Immature natural killer cell (primary cell): Measurements from ENCODE around the gene PCNX2. TPM values are rescaled to one million over a fixed set of nuclear protein-coding genes. Genes with fewer than 3 reads are reported as not detected.

Experiments
- DNase-seq, 3 donors: peaks; one replicate each; pipeline ENCODE4 v3.0.0; 2022; ENCODE audit warnings: mixed read lengths in 1 of 3
- H3K27ac Mint-ChIP-seq, 6 donors: one replicate each; pipeline ENCODE4 v1.8.0; 2020; ENCODE audit warnings: mixed read lengths in 6 of 6, mild to moderate bottlenecking in 5 of 6, inconsistent platforms in 4 of 6, moderate library complexity in 3 of 6
- H3K27me3 Mint-ChIP-seq, 3 donors: one replicate each; pipeline ENCODE4 v1.8.0; 2020 to 2021; ENCODE audit warnings: low read depth in 3 of 3, mild to moderate bottlenecking in 3 of 3, mixed read lengths in 3 of 3, moderate library complexity in 3 of 3, inconsistent platforms in 1 of 3
- H3K36me3 Mint-ChIP-seq, 3 donors: one replicate each; pipeline ENCODE4 v1.8.0; 2020; ENCODE audit warnings: mixed read lengths in 3 of 3, inconsistent platforms in 2 of 3, mild to moderate bottlenecking in 2 of 3
- H3K4me1 Mint-ChIP-seq, 2 donors: one replicate each; pipeline ENCODE4 v1.8.0; 2020; ENCODE audit warnings: inconsistent platforms in 2 of 2, mild to moderate bottlenecking in 2 of 2, mixed read lengths in 2 of 2, moderate library complexity in 1 of 2
- H3K4me3 Mint-ChIP-seq, 5 donors: one replicate each; pipeline ENCODE4 v1.8.0; 2020; ENCODE audit warnings: mild to moderate bottlenecking in 5 of 5, mixed read lengths in 5 of 5, inconsistent platforms in 3 of 5, moderate library complexity in 3 of 5
- H3K9me3 Mint-ChIP-seq, 6 donors: one replicate each; pipeline ENCODE4 v1.8.0; 2020; ENCODE audit warnings: mild to moderate bottlenecking in 6 of 6, mixed read lengths in 6 of 6, inconsistent platforms in 4 of 6, moderate library complexity in 3 of 6
- polyA plus RNA-seq, 3 donors: library from polyadenylated mRNA; unstranded; fragments of 300-500 nt; fragmentation: Illumina TruSeq; gene quantifications; one replicate each; pipeline ENCODE4 v1.2.3, GENCODE V29; 2021

The PCNX2 gene
- polyA plus RNA-seq, 3 donors from 2014 or later, result 1.1 to 2.6 TPM; not detected in 1

GRCh38 chr1:233024199-233024598 is 271.3 kb downstream of the PCNX2 start:
- DNase-seq, result no peak
- Mint-ChIP-seq H3K4me3 (no peak overlapping the region), H3K27ac (no peak overlapping the region), H3K9me3 (no peaks in the 10 kb centered on the region), H3K4me1 (peaks cover 0 to 2% of the 10 kb centered on the region in 2 donors), H3K27me3 (peaks cover 0 to 5% (median 4%) of the 10 kb centered on the region in 3 donors), H3K36me3 (peaks cover 4 to 12% (median 4%) of the 10 kb centered on the region in 3 donors)

DNA sequence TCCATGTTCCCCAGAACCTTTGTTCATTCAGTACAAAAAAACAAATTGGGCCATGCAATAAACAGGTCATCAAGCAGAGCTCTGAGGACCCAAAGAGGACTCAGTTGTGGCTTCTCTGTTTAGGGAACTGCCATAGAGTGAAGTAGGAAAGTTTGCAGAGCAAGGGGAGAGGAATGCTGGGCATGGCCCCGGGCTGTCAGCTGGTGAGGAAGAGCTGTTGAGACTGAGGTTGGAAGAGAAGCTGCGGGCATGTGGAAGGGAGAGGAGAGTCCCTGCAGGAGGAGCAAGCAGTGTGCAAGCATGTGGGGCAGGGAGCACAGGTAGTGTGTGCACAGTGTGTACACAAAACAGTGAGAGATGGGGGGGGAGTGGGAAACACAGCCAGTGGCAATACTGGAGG is 273.3 kb downstream of the PCNX2 start:
- no peak overlapping the region for H3K4me3 Mint-ChIP-seq
- H3K9me3 Mint-ChIP-seq, result no peaks in the 10 kb centered on the region
- peaks cover 0 to 5% (median 4%) of the 10 kb centered on the region in 3 donors for H3K27me3 Mint-ChIP-seq
- no peak for DNase-seq
- peaks cover 0 to 2% of the 10 kb centered on the region in 2 donors for H3K4me1 Mint-ChIP-seq
- peaks cover 4 to 16% (median 7%) of the 10 kb centered on the region in 3 donors for H3K36me3 Mint-ChIP-seq
- H3K27ac Mint-ChIP-seq, result no peak overlapping the region

DNA sequence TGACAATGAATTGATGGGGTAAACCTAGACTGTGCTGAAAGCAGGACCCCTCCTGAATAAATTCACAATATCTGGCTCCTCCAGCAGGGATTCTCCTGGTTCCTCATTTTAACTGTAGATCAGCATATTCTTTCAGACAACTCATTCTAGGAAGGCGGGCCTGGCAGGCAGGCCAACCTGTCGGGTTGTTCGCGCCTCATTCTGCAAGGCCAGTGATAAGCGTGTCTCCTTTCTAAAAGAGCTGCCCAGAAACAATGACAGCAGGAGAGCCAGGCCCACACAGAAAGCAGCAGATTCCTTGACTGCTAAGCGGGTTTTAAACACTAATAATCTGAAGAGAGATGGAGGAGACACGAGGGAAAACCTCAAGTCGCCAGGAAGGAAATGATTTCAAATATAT is 275.1 kb downstream of the PCNX2 start:
- no peak overlapping the region for H3K4me3 Mint-ChIP-seq
- no peak for DNase-seq
- H3K36me3 Mint-ChIP-seq, result peaks cover 7 to 16% (median 13%) of the 10 kb centered on the region in 3 donors
- H3K27ac Mint-ChIP-seq, result no peak overlapping the region
- peaks cover 2 to 9% of the 10 kb centered on the region in 2 donors for H3K4me1 Mint-ChIP-seq
- H3K9me3 Mint-ChIP-seq, result no peaks in the 10 kb centered on the region
- peaks cover 0 to 4% (median 3%) of the 10 kb centered on the region in 3 donors for H3K27me3 Mint-ChIP-seq

GRCh38 chr1:233019778-233020325 is 275.7 kb downstream of the PCNX2 start:
- no peaks in the 10 kb centered on the region for H3K9me3 Mint-ChIP-seq
- peaks cover 0 to 4% (median 3%) of the 10 kb centered on the region in 3 donors for H3K27me3 Mint-ChIP-seq
- H3K27ac Mint-ChIP-seq, result no peak overlapping the region
- H3K4me1 Mint-ChIP-seq, result peaks cover 2 to 9% of the 10 kb centered on the region in 2 donors
- peaks cover 7 to 16% (median 13%) of the 10 kb centered on the region in 3 donors for H3K36me3 Mint-ChIP-seq
- no peak overlapping the region for H3K4me3 Mint-ChIP-seq
- no peak for DNase-seq

- H3K9me3 Mint-ChIP-seq, result no peaks in the 10 kb centered on the region
- no peak overlapping the region for H3K4me3 Mint-ChIP-seq
- no peak for DNase-seq
- peaks cover 7 to 16% (median 13%) of the 10 kb centered on the region in 3 donors for H3K36me3 Mint-ChIP-seq
- H3K4me1 Mint-ChIP-seq, result peaks cover 2 to 9% of the 10 kb centered on the region in 2 donors
- no peak overlapping the region for H3K27ac Mint-ChIP-seq
- peaks cover 0 to 4% (median 3%) of the 10 kb centered on the region in 3 donors for H3K27me3 Mint-ChIP-seq
Measured at GRCh38 chr1:233019083-233019482, 276.4 kb downstream of the PCNX2 start.

GRCh38 chr1:233016798-233017197 is 278.7 kb downstream of the PCNX2 start:
- Mint-ChIP-seq H3K4me3 (no peak overlapping the region), H3K36me3 (peaks cover 12 to 30% (median 13%) of the 10 kb centered on the region in 3 donors), H3K27me3 (peaks cover 0 to 5% (median 2%) of the 10 kb centered on the region in 3 donors), H3K27ac (no peak overlapping the region), H3K9me3 (no peaks in the 10 kb centered on the region), H3K4me1 (peaks cover 2 to 9% of the 10 kb centered on the region in 2 donors)
- DNase-seq, result no peak

GRCh38 chr1:233015965-233016364 is 279.6 kb downstream of the PCNX2 start:
- Mint-ChIP-seq H3K4me3 (no peak overlapping the region), H3K27me3 (peaks cover 0 to 5% (median 2%) of the 10 kb centered on the region in 3 donors), H3K4me1 (peaks cover 2 to 9% of the 10 kb centered on the region in 2 donors), H3K9me3 (no peaks in the 10 kb centered on the region), H3K36me3 (peaks cover 13 to 32% (median 14%) of the 10 kb centered on the region in 3 donors), H3K27ac (no peak overlapping the region)
- DNase-seq, result no peak

- H3K9me3 Mint-ChIP-seq, result no peaks in the 10 kb centered on the region
- H3K4me1 Mint-ChIP-seq, result peaks cover 0 to 9% of the 10 kb centered on the region in 2 donors
- DNase-seq, result no peak
- H3K27me3 Mint-ChIP-seq, result peaks cover 0 to 5% (median 0%) of the 10 kb centered on the region in 3 donors
- no peak overlapping the region for H3K27ac Mint-ChIP-seq
- H3K4me3 Mint-ChIP-seq, result no peak overlapping the region
- H3K36me3 Mint-ChIP-seq, result peaks cover 2 to 25% (median 15%) of the 10 kb centered on the region in 3 donors
Measured at GRCh38 chr1:233012021-233012420, 283.5 kb downstream of the PCNX2 start.

GRCh38 chr1:233010146-233010545 is 285.4 kb downstream of the PCNX2 start:
- H3K4me1 Mint-ChIP-seq, result no peaks in the 10 kb centered on the region
- H3K36me3 Mint-ChIP-seq, result peaks cover 2 to 20% (median 16%) of the 10 kb centered on the region in 3 donors
- no peak for DNase-seq
- no peaks in the 10 kb centered on the region for H3K9me3 Mint-ChIP-seq
- H3K27ac Mint-ChIP-seq, result no peak overlapping the region
- H3K27me3 Mint-ChIP-seq, result peaks cover 0 to 3% (median 0%) of the 10 kb centered on the region in 3 donors
- H3K4me3 Mint-ChIP-seq, result no peak overlapping the region

GRCh38 chr1:233006541-233006973 is 289.0 kb downstream of the PCNX2 start:
- peaks cover 0 to 1% (median 1%) of the 10 kb centered on the region in 3 donors for H3K27me3 Mint-ChIP-seq
- H3K9me3 Mint-ChIP-seq, result peaks cover 0 to 4% (median 0%) of the 10 kb centered on the region in 6 donors
- no peak for DNase-seq
- no peak overlapping the region for H3K27ac Mint-ChIP-seq
- no peak overlapping the region for H3K4me3 Mint-ChIP-seq
- H3K36me3 Mint-ChIP-seq, result peaks cover 0 to 13% (median 6%) of the 10 kb centered on the region in 3 donors
- H3K4me1 Mint-ChIP-seq, result no peaks in the 10 kb centered on the region

- DNase-seq, result no peak
- Mint-ChIP-seq H3K27ac (no peak overlapping the region), H3K9me3 (peaks cover 0 to 4% (median 0%) of the 10 kb centered on the region in 6 donors), H3K4me1 (no peaks in the 10 kb centered on the region), H3K4me3 (no peak overlapping the region), H3K27me3 (peaks cover 0 to 1% (median 1%) of the 10 kb centered on the region in 3 donors), H3K36me3 (peaks cover 0 to 13% (median 6%) of the 10 kb centered on the region in 3 donors)
Measured at GRCh38 chr1:233006108-233006507, 289.4 kb downstream of the PCNX2 start.

GRCh38 chr1:233005703-233006102 is 289.8 kb downstream of the PCNX2 start:
- DNase-seq, result no peak
- Mint-ChIP-seq H3K36me3 (peaks cover 0 to 13% (median 6%) of the 10 kb centered on the region in 3 donors), H3K4me3 (no peak overlapping the region), H3K27ac (no peak overlapping the region), H3K27me3 (peaks cover 0 to 1% (median 1%) of the 10 kb centered on the region in 3 donors), H3K4me1 (no peaks in the 10 kb centered on the region), H3K9me3 (peaks cover 0 to 4% (median 0%) of the 10 kb centered on the region in 6 donors)

GRCh38 chr1:233005156-233005555 is 290.4 kb downstream of the PCNX2 start:
- no peaks in the 10 kb centered on the region for H3K4me1 Mint-ChIP-seq
- H3K27me3 Mint-ChIP-seq, result peaks cover 0 to 1% (median 1%) of the 10 kb centered on the region in 3 donors
- peaks cover 0 to 13% (median 10%) of the 10 kb centered on the region in 3 donors for H3K36me3 Mint-ChIP-seq
- H3K4me3 Mint-ChIP-seq, result no peak overlapping the region
- H3K9me3 Mint-ChIP-seq, result peaks cover 0 to 4% (median 0%) of the 10 kb centered on the region in 6 donors
- H3K27ac Mint-ChIP-seq, result no peak overlapping the region
- DNase-seq, result no peak

DNA sequence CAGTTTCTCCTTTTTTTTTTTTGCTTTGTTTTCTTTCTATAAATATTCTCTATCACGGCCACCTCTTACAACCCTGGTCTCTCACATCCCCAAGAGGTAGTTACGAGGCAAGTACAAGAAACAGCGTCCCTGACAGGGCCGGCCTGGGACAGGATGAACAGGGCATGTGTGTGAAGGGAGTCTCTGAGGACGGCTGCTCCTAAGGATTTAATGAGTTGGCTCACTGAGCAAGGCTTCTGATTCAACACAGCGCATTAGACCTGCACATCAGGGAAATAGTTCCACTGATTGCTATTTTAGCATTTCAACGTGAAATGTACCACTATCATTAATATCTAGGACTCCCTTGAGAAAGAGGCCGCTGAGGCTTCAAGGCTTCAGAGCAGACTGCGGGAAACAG is 291.1 kb downstream of the PCNX2 start:
- DNase-seq, result no peak
- Mint-ChIP-seq H3K27ac (no peak overlapping the region), H3K4me3 (no peak overlapping the region), H3K27me3 (peaks cover 0 to 1% (median 1%) of the 10 kb centered on the region in 3 donors), H3K4me1 (no peaks in the 10 kb centered on the region), H3K36me3 (peaks cover 0 to 15% (median 13%) of the 10 kb centered on the region in 3 donors), H3K9me3 (peaks cover 0 to 4% (median 0%) of the 10 kb centered on the region in 6 donors)
